ENCODE results near the gene BMP10.

DNA sequence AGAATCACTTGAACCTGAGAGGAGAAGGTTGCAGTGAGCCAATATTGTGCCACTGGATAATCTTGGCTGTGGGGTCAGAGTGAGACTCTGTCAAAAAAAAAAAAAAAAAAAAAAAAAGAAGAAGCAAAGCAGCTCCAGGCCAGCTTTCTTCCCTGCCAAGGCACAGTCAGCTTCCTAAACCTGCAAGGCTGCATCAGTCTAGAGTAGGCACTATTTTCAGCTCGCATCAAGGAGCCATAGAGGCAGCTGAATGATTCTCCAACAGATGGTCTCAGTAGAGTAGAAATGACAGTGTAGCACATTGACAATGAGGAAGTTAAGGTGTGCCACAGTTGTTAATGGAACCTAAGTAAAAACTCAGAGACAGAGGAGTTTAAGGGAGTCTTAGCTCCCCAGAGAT is 35.6 kb downstream of the BMP10 start:
- TF ChIP-seq, protein P1, sequence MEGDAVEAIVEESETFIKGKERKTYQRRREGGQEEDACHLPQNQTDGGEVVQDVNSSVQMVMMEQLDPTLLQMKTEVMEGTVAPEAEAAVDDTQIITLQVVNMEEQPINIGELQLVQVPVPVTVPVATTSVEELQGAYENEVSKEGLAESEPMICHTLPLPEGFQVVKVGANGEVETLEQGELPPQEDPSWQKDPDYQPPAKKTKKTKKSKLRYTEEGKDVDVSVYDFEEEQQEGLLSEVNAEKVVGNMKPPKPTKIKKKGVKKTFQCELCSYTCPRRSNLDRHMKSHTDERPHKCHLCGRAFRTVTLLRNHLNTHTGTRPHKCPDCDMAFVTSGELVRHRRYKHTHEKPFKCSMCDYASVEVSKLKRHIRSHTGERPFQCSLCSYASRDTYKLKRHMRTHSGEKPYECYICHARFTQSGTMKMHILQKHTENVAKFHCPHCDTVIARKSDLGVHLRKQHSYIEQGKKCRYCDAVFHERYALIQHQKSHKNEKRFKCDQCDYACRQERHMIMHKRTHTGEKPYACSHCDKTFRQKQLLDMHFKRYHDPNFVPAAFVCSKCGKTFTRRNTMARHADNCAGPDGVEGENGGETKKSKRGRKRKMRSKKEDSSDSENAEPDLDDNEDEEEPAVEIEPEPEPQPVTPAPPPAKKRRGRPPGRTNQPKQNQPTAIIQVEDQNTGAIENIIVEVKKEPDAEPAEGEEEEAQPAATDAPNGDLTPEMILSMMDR (conservative IDR thresholded peaks at IDR 0.05 in 1 of 2, IDR thresholded peaks at IDR 0.05 in 1 of 2; ENCODE audit: extremely low read depth in 1 of 2, insufficient read depth in 1 of 2, low read depth in 1 of 2, low read length in 2 of 2): no peak
- TF ChIP-seq EZH2 (IDR thresholded peaks at IDR 0.05; ENCODE audit: borderline replicate concordance, low read length): no peak

All from mammary epithelial cell (primary cell).